Fibroblast of the aortic adventitia (primary cell): Measurements from ENCODE around the gene CD48. TPM values are rescaled to one million over a fixed set of nuclear protein-coding genes. Genes with fewer than 3 reads are reported as not detected.
"Not testable (repeated sequence)": the region's sequence is repeated elsewhere in the genome, so short reads cannot be mapped to it uniquely, and the experiment has no call there.

ENCODE experiments used
- DNase-seq: peaks from one replicate; pipeline ENCODE4 v3.0.0-alpha.2; 2010; ENCODE audit warnings: low read depth
- H3K4me3 ChIP-seq: 2 replicates; pipeline ENCODE4 v1.5.1; 2011; ENCODE audit warnings: low read depth, mild to moderate bottlenecking, control low read depth, low read length, moderate library complexity
- total RNA-seq: library from RNA; depleted of rRNA; stranded (reverse); fragments of >200 nt; gene quantifications from 2 replicates; pipeline ENCODE4 v1.2.3, GENCODE V29; 2012; ENCODE audit warnings: low replicate concordance
- TF ChIP-seq, protein P1 (sequence below): IDR thresholded peaks from 2 replicates; pipeline ENCODE4 v1.5.1; 2011; ENCODE audit warnings: mild to moderate bottlenecking, low read length, control low read depth, inconsistent platforms; ENCODE audit not compliant: insufficient read depth

Gene CD48
- total RNA-seq, 1 donor = not detected

DNA sequence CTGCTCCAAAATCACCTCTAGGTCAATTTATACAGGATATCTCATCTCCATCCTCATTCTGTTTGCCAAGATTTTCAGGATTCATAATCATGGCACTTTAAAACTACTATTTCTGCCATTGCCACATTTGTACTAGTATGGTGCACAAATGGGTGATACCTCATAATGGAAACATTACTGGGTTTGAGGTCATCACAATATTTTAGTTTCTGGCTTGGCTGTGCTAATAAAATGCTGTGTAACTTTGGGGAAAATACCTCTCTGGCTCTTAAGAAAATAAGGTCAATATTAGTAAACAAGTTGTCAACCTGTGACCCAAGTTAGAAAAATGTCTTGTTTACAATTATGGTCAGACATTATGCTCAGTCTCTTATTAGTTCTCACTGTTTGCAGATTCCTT is 22.7 kb upstream of the CD48 start:
- TF ChIP-seq, protein P1, sequence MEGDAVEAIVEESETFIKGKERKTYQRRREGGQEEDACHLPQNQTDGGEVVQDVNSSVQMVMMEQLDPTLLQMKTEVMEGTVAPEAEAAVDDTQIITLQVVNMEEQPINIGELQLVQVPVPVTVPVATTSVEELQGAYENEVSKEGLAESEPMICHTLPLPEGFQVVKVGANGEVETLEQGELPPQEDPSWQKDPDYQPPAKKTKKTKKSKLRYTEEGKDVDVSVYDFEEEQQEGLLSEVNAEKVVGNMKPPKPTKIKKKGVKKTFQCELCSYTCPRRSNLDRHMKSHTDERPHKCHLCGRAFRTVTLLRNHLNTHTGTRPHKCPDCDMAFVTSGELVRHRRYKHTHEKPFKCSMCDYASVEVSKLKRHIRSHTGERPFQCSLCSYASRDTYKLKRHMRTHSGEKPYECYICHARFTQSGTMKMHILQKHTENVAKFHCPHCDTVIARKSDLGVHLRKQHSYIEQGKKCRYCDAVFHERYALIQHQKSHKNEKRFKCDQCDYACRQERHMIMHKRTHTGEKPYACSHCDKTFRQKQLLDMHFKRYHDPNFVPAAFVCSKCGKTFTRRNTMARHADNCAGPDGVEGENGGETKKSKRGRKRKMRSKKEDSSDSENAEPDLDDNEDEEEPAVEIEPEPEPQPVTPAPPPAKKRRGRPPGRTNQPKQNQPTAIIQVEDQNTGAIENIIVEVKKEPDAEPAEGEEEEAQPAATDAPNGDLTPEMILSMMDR = no peak
- no peak for DNase-seq
- H3K4me3 ChIP-seq = no peak overlapping the region

DNA sequence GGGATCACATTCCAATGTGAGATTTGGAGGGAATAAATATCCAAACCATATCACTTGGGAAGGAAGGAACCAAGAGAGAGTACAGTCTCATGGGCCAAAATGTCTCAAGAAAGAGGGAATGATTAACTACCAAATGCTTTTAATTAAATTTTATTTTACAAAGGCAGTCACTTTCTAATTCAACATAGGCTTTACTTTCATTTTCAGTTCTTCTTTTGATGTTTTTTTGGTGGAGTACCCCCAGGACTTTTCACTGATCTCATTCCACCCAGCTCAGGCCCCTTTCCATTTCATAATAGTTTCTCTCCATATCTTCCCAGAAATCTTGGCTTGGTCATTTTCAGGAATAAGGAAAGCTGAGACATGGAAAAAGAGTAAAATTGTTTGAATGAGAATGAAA is 22.3 kb upstream of the CD48 start:
- H3K4me3 ChIP-seq = no peak overlapping the region
- DNase-seq = no peak
- TF ChIP-seq, protein P1 = no peak

DNA sequence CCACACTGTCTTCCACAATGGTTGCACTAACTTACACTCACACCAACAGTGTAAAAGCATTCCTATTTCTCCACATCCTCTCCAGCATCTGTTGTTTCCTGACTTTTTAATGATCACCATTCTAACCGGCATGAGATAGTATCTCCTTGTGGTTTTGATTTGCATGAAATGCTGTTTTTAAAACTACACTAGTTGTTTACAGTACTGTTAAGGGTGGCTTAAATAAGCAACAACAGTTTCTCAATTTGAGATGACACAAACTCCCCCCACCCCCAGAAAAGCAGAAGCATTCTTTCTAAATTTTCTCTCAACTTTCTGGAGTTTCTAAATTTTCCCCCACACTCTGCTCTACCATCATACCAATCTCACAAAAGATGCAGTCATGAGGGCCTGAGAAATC is 20.4 kb upstream of the CD48 start:
- no peak overlapping the region for H3K4me3 ChIP-seq
- no peak for DNase-seq
- TF ChIP-seq, protein P1 = no peak

DNA sequence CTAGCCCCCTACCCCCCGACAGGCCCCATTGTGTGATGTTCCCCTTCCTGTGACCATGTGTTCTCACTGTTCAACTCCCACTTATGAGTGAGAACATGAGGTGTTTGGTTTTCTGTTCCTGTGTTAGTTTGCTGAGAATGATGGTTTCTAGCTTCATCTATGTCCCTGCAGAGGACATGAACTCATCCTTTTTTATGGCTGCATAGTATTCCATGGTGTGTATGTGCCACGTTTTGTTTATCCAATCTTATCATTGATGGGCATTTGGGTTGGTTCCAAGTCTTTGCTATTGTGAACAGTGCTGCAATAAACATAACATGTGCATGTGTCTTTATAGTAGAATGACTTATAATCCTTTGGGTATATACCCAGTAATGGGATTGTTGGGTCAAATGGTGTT is 19.9 kb upstream of the CD48 start:
- not testable (repeated sequence) for H3K4me3 ChIP-seq, DNase-seq

DNA sequence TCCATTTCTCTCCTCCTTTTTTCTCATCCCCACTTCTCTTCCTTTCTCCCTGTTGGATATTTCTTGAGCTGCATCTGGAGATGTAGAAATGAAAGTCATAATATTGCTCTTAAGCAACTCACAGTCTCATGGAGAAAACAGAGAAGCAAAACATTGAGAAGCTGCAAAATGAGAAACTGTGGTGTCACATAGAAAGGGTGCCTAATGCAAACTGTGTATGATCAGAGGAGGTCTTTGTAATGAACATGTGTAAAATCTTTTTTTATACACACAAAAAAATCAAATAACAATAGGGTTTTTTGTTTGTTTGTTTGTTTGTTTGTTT is 15.7 kb upstream of the CD48 start:
- DNase-seq = no peak
- no peak overlapping the region for H3K4me3 ChIP-seq
- TF ChIP-seq, protein P1 = no peak

DNA sequence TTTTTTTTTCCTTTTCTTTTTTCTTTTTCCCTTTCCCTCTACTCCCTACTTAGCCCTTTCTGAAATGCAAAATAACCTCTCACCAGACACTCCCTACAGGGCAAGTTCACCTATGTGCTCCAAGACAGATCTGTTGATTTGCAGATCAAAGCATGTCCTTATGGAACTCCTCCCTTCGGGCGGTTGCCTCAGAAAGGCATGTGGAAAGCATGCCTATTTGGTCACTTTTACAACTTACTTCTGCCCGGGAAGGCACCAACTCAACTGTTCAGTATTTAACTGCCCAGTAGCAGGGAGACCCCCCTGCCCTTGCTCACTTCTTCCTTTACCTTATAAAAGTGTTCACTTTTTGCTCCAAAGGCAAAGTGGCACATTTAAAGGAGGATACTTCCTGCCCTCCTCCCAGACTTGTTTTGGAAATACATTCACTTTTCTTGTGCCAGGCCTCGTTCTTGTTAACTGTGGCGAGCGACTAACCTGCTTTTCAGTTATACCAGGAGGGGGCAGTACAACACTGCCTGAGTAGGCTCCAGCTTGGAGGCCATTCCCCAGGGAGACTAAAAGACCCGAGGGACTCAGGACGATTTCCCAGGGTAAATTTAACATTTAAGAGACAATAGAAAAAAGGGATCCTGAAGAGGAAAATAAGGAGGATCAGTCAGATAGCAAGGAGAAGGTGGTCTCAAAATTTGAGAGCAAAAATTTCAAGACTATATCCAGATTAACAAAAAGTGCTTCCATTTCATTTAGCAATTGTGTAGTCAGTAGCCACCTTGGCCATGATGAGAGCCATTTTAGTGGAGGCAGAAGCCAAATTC is 15.1 kb upstream of the CD48 start:
- DNase-seq = peak; percentile 73
- no peak overlapping the region for H3K4me3 ChIP-seq
- TF ChIP-seq, protein P1 = peak; percentile 64

DNA sequence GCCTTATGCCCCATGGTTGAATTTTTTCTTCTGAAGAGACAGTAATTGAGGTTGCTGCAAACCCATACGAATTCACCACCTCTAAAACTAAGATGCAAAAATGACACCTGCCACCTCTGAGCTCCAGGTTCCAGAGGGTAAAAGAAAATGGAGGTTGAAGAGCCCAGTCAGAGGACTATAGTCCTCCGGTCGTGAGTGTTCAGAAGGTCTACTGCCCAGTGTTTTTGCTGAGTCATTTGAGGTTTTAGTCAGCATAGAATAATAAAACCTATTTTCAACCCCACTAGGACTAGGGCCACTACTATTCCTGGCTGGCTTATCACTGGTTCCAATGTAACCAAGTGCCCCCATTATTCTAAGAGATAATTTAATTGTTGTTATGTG is 14.5 kb upstream of the CD48 start:
- peak; percentile 29 for DNase-seq
- no peak overlapping the region for H3K4me3 ChIP-seq
- TF ChIP-seq, protein P1 = no peak
